HG03354 (cell line): ENCODE results near the gene GPATCH1.
"Not testable (repeated sequence)": the region's sequence is repeated elsewhere in the genome, so short reads cannot be mapped to it uniquely, and the experiment has no call there.

ENCODE experiments used
- ATAC-seq: cut with Tn5 transposase; IDR thresholded peaks from one replicate; pipeline ENCODE4 v1.9.1; 2021; ENCODE audit warnings: mild to moderate bottlenecking; ENCODE audit not compliant: unreplicated experiment, poor library complexity, severe bottlenecking

The GPATCH1 gene

GRCh38 chr19:33080761-33081681 is at the start of gene GPATCH1:
TSS of gene GPATCH1 (plus strand) at chr19:33081181. CDS start at chr19:33081194, 13 bp downstream.
- ATAC-seq, result peak; percentile 90

GRCh38 chr19:33032218-33032781 is 48.7 kb upstream of the GPATCH1 start:
- ATAC-seq, result no peak

- ATAC-seq, result no peak
These were observed 45.5 kb upstream of the GPATCH1 start for GRCh38 chr19:33035461-33035860.

- not testable (repeated sequence) for ATAC-seq
These were observed 44.4 kb upstream of the GPATCH1 start for GRCh38 chr19:33036370-33037167.

GRCh38 chr19:33037168-33038025 is 43.6 kb upstream of the GPATCH1 start:
- ATAC-seq, result not testable (repeated sequence)

GRCh38 chr19:33039108-33039599 is 41.8 kb upstream of the GPATCH1 start:
- no peak for ATAC-seq

- no peak for ATAC-seq
These were observed 41.2 kb upstream of the GPATCH1 start for GRCh38 chr19:33039815-33040214.

- ATAC-seq, result peak; percentile 55
These were observed 39.8 kb upstream of the GPATCH1 start for GRCh38 chr19:33040994-33041827.

- not testable (repeated sequence) for ATAC-seq
These were observed 39.2 kb upstream of the GPATCH1 start for GRCh38 chr19:33041828-33042160.

GRCh38 chr19:33047422-33047821 is 33.6 kb upstream of the GPATCH1 start:
- ATAC-seq, result no peak

- no peak for ATAC-seq
These were observed 31.9 kb upstream of the GPATCH1 start for GRCh38 chr19:33048806-33049676.

- ATAC-seq, result no peak
These were observed 30.9 kb upstream of the GPATCH1 start for GRCh38 chr19:33050110-33050509.

GRCh38 chr19:33052352-33052972 is 28.5 kb upstream of the GPATCH1 start:
- no peak for ATAC-seq

- ATAC-seq, result no peak
These were observed 26.4 kb upstream of the GPATCH1 start for GRCh38 chr19:33054623-33055022.

GRCh38 chr19:33055718-33056117 is 25.3 kb upstream of the GPATCH1 start:
- no peak for ATAC-seq

GRCh38 chr19:33060586-33060985 is 20.4 kb upstream of the GPATCH1 start:
- ATAC-seq, result no peak

- no peak for ATAC-seq
These were observed 18.1 kb upstream of the GPATCH1 start for GRCh38 chr19:33062902-33063301.
